Activated CD8-positive, alpha-beta memory T cell treated with anti-CD3 and anti-CD28 coated beads, Interleukin-2, amount 50 U/mL, for 1 hour (primary cell): ENCODE measurements around the gene LOXHD1.

Experiments used
- DNase-seq: peaks from one replicate; pipeline ENCODE4 v3.0.0-alpha.2; 2020; ENCODE audit errors: extremely low read depth

Gene LOXHD1

DNA sequence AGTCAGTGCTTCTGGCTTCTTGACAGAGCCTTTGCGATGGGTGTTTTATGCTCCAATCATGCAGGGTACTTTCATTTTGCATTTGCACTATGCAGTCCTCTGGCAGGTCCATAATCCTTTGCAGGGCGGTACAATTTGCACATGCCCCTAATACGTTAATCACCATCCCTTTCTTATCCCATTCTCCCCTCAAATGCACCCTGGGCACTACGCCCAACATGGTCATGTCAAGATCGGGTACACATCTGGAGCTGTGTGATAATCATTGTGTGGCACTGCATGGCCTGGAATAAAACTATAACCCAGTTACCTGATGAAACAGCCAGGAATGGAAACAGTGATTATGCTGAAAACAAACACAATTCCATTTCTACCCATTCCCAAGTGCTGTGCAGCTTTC, 27.7 kb downstream of the LOXHD1 start:
- no peak for DNase-seq

DNA sequence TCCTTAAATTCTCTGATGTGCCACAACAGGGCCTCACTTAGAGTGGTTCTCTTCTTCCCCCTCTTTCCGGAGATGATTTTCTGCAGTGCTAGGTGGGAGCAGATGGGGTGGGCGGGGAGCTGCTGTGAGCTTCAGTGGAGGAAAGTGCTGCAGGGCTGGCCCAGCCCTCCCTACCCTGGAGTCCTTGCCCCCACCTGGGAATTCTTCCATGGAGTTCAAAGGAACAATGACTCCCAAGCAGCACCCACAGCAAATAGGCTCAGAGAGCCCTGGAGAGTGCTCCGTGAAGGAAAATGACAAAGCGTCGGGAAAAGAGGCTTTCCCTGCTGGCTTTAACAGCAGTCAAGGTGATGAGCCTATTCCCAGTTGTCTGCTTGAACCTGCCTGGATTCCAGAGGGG, 28.8 kb downstream of the LOXHD1 start:
- DNase-seq = no peak

DNA sequence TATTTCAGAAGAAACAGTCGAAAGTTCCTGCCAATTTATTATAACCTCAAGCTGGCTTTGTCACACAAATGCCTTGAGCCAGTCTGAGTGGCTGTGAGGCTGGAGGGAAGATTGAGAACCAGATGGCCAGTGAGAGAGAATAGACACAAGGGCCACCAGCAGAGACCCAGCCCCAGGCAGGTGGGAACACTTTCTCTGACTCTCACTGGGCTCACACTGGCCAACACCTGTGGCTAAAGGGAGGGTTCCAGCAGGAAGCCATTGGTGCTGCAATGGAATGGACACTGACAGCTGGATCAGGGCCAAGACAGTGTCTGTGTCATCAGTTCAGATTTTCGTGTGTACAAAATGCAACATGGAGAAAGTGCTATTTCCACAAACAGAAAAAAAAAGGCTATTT, 29.9 kb downstream of the LOXHD1 start:
- no peak for DNase-seq

DNA sequence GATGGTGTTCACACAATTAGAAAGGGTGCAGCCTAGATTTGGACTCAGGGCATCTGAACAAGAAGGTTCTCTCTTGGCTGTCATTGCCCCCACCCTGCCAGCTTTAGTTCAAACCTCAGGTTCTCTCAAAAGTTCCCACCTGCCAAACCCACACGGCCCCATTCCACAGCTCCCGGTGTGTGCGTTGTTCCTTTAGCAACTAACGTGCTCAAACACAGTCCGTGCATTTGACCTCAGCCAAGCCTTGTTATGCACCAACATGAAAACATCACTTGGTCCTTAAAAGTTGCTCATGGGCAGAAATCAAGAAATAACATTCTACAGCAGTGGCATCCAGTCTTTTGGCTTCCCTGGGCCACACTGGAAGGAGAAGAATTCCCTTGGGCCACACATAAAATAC, 32.0 kb downstream of the LOXHD1 start:
- no peak for DNase-seq

DNA sequence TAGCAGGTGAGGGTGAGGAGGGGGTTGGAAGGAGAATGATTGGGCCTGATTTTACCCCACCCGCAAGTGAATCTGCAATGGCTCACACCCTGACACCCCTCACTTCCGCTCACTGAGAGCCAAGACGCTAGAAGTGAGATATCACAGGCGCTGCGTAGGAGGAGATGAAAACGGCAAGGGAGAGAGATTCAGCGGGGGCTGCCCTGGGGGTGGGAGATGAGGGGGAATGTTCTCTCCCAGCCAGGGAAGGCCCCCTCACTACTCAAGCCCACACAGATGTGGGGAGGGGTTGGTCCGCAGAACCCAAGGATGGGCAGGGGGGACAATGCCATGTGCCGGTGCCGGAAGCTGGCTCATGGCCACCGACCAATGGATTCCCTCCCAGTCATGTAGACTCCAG, 32.9 kb downstream of the LOXHD1 start:
- no peak for DNase-seq

DNA sequence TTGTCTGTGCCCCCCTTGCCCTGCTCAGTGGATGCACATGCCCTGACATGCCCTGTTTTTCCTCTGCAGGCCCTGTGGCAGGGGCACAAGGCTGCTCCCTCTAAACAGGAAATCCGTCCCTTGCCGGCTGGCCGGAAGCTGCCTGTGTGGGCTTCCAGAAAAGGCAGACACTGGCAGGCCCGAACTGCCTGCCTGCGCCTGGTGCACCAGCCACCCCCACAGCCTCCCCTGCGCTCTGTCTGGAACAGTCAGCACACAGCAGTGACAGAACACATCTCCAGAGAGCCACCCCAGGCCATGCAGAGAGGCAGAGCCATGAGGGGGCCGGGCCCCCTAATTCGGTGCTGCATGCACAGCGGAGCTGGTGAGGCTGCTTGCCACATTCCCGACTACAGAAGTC, 33.5 kb downstream of the LOXHD1 start:
- no peak for DNase-seq

DNA sequence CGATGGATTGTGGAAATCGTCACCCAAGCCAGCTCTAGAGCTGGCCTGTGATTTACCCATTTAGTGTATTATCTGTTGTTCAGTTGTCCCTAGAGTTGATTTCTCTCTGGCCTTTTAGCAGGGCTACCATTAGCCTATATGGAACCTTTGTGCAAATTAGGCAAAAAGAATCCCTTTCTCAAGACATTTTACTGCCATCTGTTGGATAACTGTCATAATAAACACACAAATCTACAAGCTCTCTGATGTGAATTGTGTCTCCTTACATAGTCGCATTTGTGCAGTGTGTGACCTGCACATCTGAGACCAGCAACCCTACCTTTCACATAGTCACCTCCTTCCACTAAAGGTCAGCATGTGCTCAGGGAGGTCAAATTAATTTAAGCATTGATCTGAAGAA, 34.0 kb downstream of the LOXHD1 start:
- DNase-seq = no peak

DNA sequence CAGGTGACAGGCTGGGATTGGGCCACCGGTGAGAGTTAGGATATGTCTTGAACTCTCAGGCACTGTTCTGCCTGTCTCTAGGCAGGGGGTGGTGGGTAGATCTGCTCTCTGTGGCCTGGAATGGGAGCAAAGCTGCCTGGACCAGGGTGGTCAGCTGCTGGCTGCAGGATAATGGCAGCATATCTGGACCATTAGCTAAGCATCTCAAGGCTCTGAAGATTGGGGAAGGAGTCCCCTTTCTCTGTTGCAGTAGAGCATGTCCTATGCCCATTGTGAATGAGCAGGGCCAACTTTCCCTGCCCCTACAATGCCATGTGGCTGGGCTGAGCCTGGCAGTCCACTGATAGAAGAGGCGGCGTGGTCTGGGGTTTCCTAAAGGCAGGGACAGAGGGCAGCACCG, 34.6 kb downstream of the LOXHD1 start:
- no peak for DNase-seq

DNA sequence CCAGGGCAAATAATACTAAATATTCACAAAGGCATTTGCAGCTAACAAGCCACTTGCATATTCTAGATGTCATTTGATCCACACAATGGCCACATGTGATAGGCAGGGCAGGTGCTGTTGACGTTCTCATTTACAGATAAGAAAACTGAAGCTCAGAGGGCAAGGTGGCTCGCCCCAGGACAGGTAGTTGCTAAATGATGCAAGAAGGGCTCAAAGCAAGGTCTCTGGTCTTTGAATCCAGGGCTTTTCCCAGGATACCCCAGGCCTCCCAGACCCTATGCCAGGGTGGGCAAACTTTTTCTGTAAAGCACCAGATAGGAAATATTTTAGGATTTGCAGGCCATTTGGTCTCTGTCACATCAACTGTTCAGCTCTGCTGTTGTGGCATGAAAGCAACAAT, 35.1 kb downstream of the LOXHD1 start:
- no peak for DNase-seq

DNA sequence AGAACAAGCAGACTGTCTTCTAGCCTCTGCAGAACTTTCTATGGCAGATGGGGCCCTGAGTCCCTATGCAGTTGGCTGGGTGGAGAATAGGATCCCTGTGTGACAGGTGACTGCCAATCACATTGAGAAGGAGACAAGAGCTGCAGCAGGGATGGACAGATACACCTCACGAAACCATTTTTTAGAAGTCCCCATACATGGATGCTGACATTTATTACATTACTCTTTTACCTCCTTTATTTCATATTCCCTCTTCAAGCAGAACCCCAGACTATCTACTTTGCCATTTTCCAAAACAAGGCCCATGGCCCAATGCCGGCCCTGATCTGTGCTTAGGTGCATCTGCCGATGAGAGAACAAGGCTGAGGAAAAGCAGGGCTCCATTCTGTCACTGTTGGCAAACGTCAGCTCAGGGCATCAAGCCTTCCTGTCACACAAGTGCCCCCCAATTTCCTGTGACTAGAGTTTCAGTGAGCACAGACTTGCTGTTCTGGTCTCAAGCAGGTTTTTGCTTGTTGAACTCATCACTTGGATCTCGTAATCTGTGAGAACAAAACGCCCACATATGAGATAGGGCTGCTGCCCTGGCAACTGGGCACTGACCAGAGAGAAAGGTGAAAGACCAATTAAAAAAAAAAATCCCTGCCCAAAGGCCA, 35.8 kb downstream of the LOXHD1 start:
- DNase-seq = no peak

DNA sequence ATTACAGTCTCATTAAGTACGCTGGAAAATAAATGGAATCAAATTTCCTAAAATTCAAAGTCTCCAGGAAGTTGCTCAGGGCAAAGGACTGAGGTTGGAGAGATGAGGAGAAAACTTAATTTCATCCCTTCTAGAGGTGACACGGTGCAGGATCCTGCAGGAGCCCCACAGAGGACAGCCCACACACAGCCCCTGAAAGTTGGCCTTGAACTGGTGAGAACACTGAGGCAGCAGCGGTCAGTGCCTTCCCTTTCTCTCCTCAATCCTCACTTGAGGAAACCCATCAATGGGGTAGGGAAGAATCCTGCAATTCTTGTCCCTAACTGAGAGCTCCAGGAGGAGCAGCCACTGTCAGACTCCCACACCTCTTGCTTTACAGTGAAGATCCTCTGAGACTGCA, 37.5 kb downstream of the LOXHD1 start:
- no peak for DNase-seq

DNA sequence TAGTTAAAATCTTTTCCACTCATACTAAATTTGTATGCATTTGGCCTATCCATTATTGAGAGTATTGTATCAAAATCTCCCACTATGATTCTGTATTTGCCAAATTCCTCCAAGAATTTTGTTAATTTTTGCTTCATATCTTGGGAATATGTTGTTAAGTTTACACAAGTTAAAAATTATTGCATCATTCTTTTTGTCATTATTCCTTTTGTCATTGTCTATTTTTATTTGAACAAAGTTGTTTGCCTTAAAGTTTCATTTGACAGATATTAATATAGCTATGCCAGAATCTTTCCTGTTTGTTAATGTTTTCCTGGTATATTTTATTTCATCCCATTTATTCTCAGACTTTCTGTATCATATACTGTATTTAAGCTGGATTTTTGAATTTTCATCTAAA, 41.3 kb downstream of the LOXHD1 start:
- DNase-seq = no peak

DNA sequence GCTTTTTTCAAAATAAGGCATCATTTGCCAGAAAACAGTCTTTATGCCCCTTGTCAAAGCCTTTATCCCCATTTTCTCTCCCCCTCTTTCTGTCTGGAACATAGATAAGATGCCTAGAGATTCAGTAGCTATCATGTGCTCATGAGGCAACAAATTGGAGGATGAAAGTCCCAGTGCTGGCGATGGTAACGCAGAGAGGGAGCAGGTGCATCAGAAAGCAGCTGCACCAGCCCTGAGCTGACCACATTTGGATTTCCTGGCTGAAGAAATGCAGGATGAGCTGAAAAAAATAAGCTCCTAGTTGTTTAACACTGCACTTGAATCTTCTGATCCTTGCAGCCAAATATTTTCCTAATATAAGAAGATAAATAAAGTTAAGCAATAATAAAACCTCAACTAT, 48.0 kb downstream of the LOXHD1 start:
- DNase-seq = no peak

DNA sequence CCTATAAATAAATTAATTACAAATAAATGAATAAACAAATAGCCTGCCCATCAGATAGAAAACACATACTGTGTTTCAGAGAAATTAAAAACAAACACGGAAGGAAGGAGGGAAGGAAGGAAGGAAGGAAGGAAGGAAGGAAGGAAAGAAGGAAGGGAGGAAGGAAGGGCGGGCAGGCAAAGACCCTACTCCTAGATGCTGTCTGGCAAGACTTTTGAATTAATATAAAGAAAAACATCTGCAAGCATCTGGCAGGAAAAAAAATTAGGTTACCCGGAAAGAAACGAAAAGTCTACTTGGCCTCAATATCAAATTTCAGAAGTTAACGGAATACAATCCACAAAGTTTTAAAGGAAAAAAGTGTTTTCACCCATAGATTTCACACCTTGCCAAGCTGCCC, 49.1 kb downstream of the LOXHD1 start:
- no peak for DNase-seq

DNA sequence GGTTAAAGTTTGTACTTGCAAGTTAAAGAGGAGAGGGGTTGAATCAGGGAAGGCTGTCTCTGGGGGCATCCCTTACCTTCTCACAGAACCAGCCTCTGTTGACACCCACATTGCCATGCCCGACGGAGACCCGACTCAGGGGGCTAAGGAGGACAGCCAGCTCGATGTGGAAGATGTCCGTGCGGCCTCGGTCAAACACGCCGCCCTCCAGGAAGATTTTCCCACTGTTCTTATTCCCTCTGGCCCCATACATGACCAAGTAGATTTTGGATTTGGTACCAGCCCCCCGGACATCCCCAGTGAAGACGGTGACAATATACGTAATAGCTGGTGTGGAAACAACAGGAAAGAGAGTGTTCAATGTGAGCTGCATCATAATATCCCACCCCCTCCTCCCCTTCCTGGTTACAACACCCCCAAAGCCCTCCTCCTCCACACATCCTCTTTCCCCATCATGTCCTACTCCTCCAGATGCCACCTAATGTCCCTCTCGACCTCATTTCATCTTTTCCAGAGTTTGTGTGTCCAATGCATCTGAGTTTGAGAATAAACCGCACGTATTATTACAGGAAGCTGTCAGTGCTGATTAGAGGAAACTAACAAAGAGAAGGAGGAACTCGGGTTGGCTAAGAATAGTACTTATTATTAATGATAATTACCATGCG, 55.7 kb downstream of the LOXHD1 start:
- no peak for DNase-seq

DNA sequence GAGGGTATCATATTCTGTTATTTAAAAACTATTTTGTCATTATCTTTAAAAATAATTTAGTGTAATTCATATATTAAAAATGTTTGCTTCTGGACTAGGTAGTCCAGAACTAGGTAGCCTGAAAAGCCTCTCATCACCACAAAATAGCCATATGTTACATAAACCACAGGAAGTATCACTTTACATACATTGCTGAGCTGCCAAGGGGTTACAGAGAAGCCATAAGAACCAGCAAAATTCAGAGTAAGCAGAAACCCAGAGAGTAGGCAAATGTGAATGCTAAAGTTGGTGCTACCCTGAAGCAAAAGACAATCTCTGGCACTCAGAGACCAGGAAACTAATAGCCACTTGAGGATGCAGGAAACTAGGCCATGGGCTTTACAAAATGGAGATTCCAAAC, 60.9 kb downstream of the LOXHD1 start:
- DNase-seq = no peak

DNA sequence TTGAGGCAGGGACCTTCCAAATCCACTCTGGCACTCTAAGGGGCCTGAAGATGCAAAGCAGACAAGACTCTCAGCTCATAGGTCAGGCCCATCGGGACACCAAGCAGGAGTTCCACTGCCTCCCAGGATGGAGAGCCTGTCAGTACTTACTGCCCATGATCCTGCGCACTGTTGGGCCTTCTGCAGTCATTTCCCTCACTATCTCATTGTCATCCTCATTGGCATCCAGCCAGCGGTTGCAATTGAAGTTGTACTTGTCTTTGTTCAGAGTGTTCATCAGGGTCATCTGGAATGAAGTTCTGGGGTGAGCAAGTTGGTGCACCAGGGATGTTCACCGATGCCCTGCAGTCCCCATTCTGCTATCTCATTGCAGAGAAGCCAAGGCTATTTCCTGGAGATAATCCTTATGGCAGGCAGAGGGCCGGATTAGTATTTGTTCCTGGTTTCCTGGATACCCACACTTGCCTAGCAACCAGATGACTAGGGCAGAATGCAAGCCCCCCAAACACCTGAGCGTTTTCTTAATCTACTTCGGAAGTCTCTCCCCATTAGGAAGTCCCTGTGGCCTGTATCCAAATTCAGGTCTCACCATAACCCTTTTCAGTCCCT, 65.1 kb downstream of the LOXHD1 start:
- DNase-seq = no peak

DNA sequence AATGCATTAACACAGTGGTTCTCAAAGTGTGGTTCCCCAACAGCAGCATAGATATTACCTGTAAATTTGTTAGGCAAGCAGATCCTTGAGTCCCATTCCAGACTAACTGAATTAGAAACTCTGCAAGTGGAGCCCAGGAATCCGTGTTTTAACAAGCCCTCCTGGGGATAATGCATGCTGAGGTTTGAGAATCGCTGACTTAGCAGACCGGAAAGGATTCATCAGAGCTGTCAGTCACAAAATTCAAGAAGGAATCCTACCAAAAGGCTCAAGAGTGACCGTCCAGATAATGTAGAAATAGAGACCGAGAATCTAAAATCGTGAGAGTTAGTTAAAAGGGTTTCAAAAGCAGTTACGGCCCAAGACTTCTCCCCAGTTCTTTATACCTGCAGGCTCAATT, 66.9 kb downstream of the LOXHD1 start:
- no peak for DNase-seq

DNA sequence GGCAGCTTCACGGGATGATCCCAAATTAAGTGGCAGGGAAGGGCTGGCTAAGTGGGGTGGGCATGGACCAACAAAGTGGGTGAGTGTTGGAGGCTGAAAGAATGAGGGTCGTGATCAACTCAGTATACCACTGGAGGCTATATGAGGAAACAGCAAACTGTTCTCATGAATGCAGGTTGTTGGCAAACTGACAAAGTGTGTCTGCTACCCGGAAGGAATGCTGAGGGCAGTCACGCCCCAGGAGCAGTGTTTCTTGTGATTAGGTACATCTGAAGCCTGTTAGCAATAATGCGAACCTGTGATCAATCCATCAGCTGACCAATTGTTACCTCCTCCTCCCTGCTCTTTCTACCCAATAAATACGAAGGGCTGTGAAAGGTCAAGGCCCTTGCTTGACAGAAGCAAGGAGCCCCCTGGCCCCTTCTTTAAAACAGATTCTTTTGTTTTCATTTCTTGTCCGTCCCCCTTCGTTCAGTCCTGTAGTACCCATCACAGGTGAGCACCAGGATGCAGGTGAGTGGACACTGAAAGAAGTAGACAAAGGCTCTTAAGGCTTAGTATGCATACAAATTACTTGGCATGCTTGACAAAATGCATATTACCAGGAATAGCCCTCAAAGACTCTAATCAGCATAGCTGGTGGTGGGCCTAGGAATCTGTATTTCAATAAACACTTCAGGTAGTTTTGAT, 67.9 kb downstream of the LOXHD1 start:
- DNase-seq = no peak

DNA sequence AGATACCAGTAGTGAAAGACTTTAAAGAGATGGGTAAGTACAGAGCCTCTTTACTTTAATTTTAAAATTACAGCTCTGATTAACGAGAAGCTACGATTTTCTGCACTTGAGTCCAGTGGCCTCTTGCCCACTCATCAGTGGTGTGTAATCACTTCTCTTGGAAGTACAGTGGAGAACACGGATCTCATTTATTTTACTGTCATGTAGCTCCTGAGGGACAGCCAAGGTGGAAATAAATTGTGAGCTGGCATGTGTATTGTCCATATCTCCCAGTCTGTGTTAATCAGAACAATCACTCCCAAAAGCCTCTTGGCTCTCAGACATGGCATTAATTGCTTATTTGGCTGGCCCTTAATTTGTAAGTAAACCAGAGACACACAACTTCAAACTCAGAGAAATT, 69.4 kb downstream of the LOXHD1 start:
- no peak for DNase-seq

DNA sequence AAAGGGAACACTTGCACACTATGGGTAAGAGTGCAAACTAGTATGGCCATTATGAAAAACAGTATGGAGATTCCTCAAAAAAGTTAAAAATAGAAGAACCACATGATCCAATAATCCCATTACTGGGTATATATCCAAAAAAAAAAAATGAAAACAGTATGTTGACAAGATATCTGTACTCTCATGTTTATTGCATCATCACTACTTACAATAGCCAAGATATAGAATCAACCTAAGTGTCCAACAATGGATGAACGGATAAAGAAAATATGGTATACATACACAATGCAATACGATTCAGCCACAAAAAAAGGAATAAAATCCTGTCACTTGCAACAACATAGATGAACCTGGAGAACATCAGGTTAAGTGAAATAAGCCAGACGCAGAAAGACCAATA, 73.3 kb downstream of the LOXHD1 start:
- no peak for DNase-seq

DNA sequence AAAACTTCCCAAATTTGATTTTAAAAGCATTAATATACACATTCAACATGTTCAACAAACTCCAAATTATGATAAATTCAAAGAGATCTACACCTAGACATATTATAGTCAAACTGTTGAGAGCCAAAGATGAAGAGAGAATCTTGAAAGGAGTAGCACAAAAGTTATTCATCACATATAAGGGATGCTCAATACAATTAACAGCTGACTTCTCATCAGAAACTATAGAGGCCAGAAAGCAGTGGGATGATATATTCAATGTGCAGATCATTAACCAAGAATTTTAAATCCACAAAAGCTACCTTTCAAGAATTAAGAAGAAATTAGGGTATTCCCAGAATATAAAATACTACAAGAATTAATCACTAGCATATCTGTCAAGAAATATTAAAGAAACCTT, 75.4 kb downstream of the LOXHD1 start:
- DNase-seq = no peak

DNA sequence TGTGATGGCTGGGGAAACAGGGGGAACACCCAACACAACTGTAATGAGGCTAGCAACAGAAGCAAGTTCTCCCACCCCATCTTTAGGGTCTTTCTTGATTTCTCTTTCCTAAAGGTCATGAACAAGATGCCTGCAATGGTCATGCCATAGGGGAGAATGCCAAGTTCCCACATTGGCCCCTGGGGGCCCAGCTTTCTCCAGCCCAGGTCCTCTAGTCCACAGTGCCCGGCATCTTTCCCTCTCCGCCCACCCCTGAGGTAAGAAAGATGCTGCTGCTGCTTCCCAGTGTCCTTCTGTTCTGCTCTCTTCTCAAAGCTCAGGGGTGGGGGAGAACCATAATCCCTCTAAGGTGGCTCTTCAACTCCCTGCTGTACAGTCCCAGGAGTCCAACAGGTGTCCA, 78.0 kb downstream of the LOXHD1 start:
- no peak for DNase-seq
